Stimulated activated naive CD8-positive, alpha-beta T cell treated with anti-CD3 and anti-CD28 coated beads, Interleukin-15, Interleukin-2, amounts not matched to agents 100 U/mL and 50 U/mL, for 24 hours (primary cell): ENCODE data around the gene CHST12.

Experiments used
- ATAC-seq: fragments of 150-1000 bp; cut with Tn5 transposase; one replicate; pipeline ENCODE4 v1.10.0; 2021
- DNase-seq: peaks from one replicate; pipeline ENCODE4 v3.0.0; 2021

The CHST12 gene

GRCh38 chr7:2478800-2479199 is 75.4 kb downstream of the CHST12 start:
- ATAC-seq (no peak), DNase-seq (no peak)

GRCh38 chr7:2479276-2480069 is 76.1 kb downstream of the CHST12 start:
- ATAC-seq (no peak), DNase-seq (no peak)

GRCh38 chr7:2480070-2480408 is 76.6 kb downstream of the CHST12 start:
- DNase-seq (no peak), ATAC-seq (no peak)

- ATAC-seq, result no peak
- no peak for DNase-seq
Observed at GRCh38 chr7:2481195-2481594, 77.8 kb downstream of the CHST12 start.

- no peak for DNase-seq
- no peak for ATAC-seq
Observed at GRCh38 chr7:2482725-2483451, 79.5 kb downstream of the CHST12 start.

GRCh38 chr7:2483494-2483893 is 80.1 kb downstream of the CHST12 start:
- no peak for ATAC-seq
- no peak for DNase-seq

GRCh38 chr7:2484868-2485267 is 81.5 kb downstream of the CHST12 start:
- DNase-seq (no peak), ATAC-seq (no peak)

- ATAC-seq (no peak), DNase-seq (no peak)
Observed at GRCh38 chr7:2487586-2488271, 84.3 kb downstream of the CHST12 start.

- no peak for ATAC-seq
- no peak for DNase-seq
Observed at GRCh38 chr7:2488272-2488645, 84.8 kb downstream of the CHST12 start.

- DNase-seq (no peak), ATAC-seq (no peak)
Observed at GRCh38 chr7:2488681-2489080, 85.3 kb downstream of the CHST12 start.

GRCh38 chr7:2490181-2490651 is 86.8 kb downstream of the CHST12 start:
- DNase-seq (no peak), ATAC-seq (no peak)

- DNase-seq (no peak), ATAC-seq (no peak)
Observed at GRCh38 chr7:2492038-2492437, 88.6 kb downstream of the CHST12 start.

- DNase-seq (no peak), ATAC-seq (no peak)
Observed at GRCh38 chr7:2493205-2494164, 90.1 kb downstream of the CHST12 start.

- ATAC-seq (no peak), DNase-seq (no peak)
Observed at GRCh38 chr7:2494191-2495130, 91.0 kb downstream of the CHST12 start.

- no peak for DNase-seq
- no peak for ATAC-seq
Observed at GRCh38 chr7:2495418-2496299, 92.2 kb downstream of the CHST12 start.

GRCh38 chr7:2496375-2496774 is 93.0 kb downstream of the CHST12 start:
- ATAC-seq, result no peak

GRCh38 chr7:2497065-2497464 is 93.7 kb downstream of the CHST12 start:
- no peak for ATAC-seq
- no peak for DNase-seq

More at GRCh38 chr7:2496375-2496774, 93.0 kb downstream of the CHST12 start:
- DNase-seq, result no peak

- no peak for DNase-seq
- no peak for ATAC-seq
Observed at GRCh38 chr7:2497500-2498336, 94.3 kb downstream of the CHST12 start.
